GM23338 (cell line): ENCODE data around the gene BRSK2. TPM values are rescaled to one million over a fixed set of nuclear protein-coding genes. Genes with fewer than 3 reads are reported as not detected.

Source experiments
- ATAC-seq: fragments of 200-7000 bp; cut with Tn5 transposase; 3 replicates; pipeline ENCODE4 v1.9.1; 2020
- DNase-seq: peaks from one replicate; pipeline ENCODE4 v3.0.0-alpha.2; 2015; ENCODE audit warnings: low spot score
- H2AFZ ChIP-seq: fragments of 200-600 bp; sonication (generic); 2 replicates; pipeline ENCODE4 v1.8.0; 2016; ENCODE audit warnings: antibody characterized with exemption, mild to moderate bottlenecking, moderate library complexity
- H3F3A ChIP-seq: fragments of 200-600 bp; sonication (generic); replicated peaks from 2 replicates; pipeline ENCODE4 v1.8.0; 2017; ENCODE audit warnings: antibody characterized with exemption, mixed run types, low read depth
- H3K27ac ChIP-seq: fragments of 200-600 bp; sonication (generic); 2 replicates; pipeline ENCODE4 v1.6.1; 2016; ENCODE audit warnings: low read depth
- H3K27me3 ChIP-seq: fragments of 200-600 bp; sonication (generic); 2 replicates; pipeline ENCODE4 v1.8.0; 2016; ENCODE audit warnings: mild to moderate bottlenecking, mixed run types, moderate library complexity; ENCODE audit not compliant: insufficient read depth
- H3K36me3 ChIP-seq: fragments of 200-600 bp; sonication (generic); 2 replicates; pipeline ENCODE4 v1.8.0; 2016; ENCODE audit warnings: mild to moderate bottlenecking; ENCODE audit not compliant: insufficient read depth
- H3K4me1 ChIP-seq: fragments of 200-600 bp; sonication (generic); 2 replicates; pipeline ENCODE4 v1.8.0; 2016; ENCODE audit warnings: mild to moderate bottlenecking, moderate library complexity; ENCODE audit not compliant: insufficient read depth
- H3K4me2 ChIP-seq: fragments of 200-600 bp; sonication (generic); 2 replicates; pipeline ENCODE4 v1.7.1; 2017; ENCODE audit warnings: mixed run types
- H3K4me3 ChIP-seq: fragments of 200-600 bp; sonication (generic); 2 replicates; pipeline ENCODE4 v1.6.1; 2016; ENCODE audit warnings: mixed run types
- H3K79me2 ChIP-seq: fragments of 200-600 bp; sonication (generic); replicated peaks from 2 replicates; pipeline ENCODE4 v1.8.0; 2017; ENCODE audit warnings: mild to moderate bottlenecking; ENCODE audit not compliant: insufficient read depth
- H3K9me2 ChIP-seq: fragments of 200-600 bp; sonication (generic); 2 replicates; pipeline ENCODE4 v1.8.0; 2017; ENCODE audit not compliant: insufficient read depth
- H4K20me1 ChIP-seq: fragments of 200-600 bp; sonication (generic); replicated peaks from 2 replicates; pipeline ENCODE4 v1.8.0; 2017; ENCODE audit warnings: mild to moderate bottlenecking; ENCODE audit not compliant: insufficient read depth
- H3K27ac Mint-ChIP-seq: 2 replicates; pipeline ENCODE4 v1.8.0; 2020; ENCODE audit warnings: inconsistent platforms, mild to moderate bottlenecking, moderate library complexity, mixed read lengths
- H3K27me3 Mint-ChIP-seq: 3 replicates; pipeline ENCODE4 v1.8.0; 2022; ENCODE audit warnings: low read depth, mild to moderate bottlenecking, moderate library complexity, mixed read lengths, inconsistent platforms; ENCODE audit not compliant: insufficient read depth, poor library complexity
- H3K36me3 Mint-ChIP-seq: 3 replicates; pipeline ENCODE4 v1.8.0; 2021; ENCODE audit warnings: low read depth, mild to moderate bottlenecking, inconsistent platforms, moderate library complexity, mixed read lengths
- H3K4me1 Mint-ChIP-seq: 3 replicates; pipeline ENCODE4 v1.8.0; 2020; ENCODE audit warnings: mild to moderate bottlenecking, inconsistent platforms, mixed read lengths
- H3K4me3 Mint-ChIP-seq: 3 replicates; pipeline ENCODE4 v1.8.0; 2021; ENCODE audit warnings: moderate library complexity, mild to moderate bottlenecking, inconsistent platforms, mixed read lengths
- H3K9me3 Mint-ChIP-seq: 3 replicates; pipeline ENCODE4 v1.8.0; 2020; ENCODE audit warnings: moderate library complexity, mild to moderate bottlenecking, inconsistent platforms, mixed read lengths
- CREB1 ChIP-seq: fragments of 250-450 bp; sonication (Bioruptor Pico); IDR thresholded peaks from 2 replicates; pipeline ENCODE4 v1.5.0; 2020; ENCODE audit warnings: low read depth, mild to moderate bottlenecking, moderate library complexity
- CTCF ChIP-seq, 2 experiments: fragments of 200-600 bp in 1 of 2; sonication (generic) in 1 of 2; conservative IDR thresholded peaks; 2 replicates each; pipeline versions ENCODE4 v1.5.1 to v1.6.1; 2016 to 2017; ENCODE audit warnings: antibody characterized with exemption in 2 of 2, low read depth in 2 of 2, mild to moderate bottlenecking in 2 of 2, moderate library complexity in 1 of 2
- ETS1 ChIP-seq: IDR thresholded peaks from 2 replicates; pipeline ENCODE4 v1.6.1; 2016; ENCODE audit warnings: antibody characterized with exemption
- EZH2 ChIP-seq: fragments of 200-600 bp; sonication (generic); IDR thresholded peaks from one replicate; pipeline ENCODE4 v1.8.0; 2017; ENCODE audit warnings: antibody characterized with exemption, mild to moderate bottlenecking, low read depth; ENCODE audit not compliant: unreplicated experiment
- EZH2phosphoT487 ChIP-seq: fragments of 200-600 bp; sonication (generic); IDR thresholded peaks from one replicate; pipeline ENCODE4 v1.8.1; 2018; ENCODE audit warnings: antibody characterized with exemption; ENCODE audit not compliant: unreplicated experiment
- JUNB ChIP-seq: IDR thresholded peaks from one replicate; pipeline ENCODE4 v1.6.1; 2016; ENCODE audit warnings: antibody characterized with exemption; ENCODE audit not compliant: unreplicated experiment
- NANOG ChIP-seq: IDR thresholded peaks from 2 replicates; pipeline ENCODE4 v1.6.1; 2016; ENCODE audit warnings: antibody characterized with exemption, borderline replicate concordance
- POLR2AphosphoS5 ChIP-seq: IDR thresholded peaks from 2 replicates; pipeline ENCODE4 v1.6.1; 2016; ENCODE audit warnings: antibody characterized with exemption, low read depth
- REST ChIP-seq: IDR thresholded peaks from one replicate; pipeline ENCODE4 v1.6.1; 2018; ENCODE audit warnings: antibody characterized with exemption; ENCODE audit not compliant: unreplicated experiment
- STAT1 ChIP-seq: IDR thresholded peaks from one replicate; pipeline ENCODE4 v1.6.1; 2016; ENCODE audit warnings: antibody characterized with exemption; ENCODE audit not compliant: unreplicated experiment
- ZNF114 ChIP-seq: fragments of 250-450 bp; sonication (Bioruptor Pico); IDR thresholded peaks from 2 replicates; pipeline ENCODE4 v1.5.0; 2020; ENCODE audit warnings: mild to moderate bottlenecking, moderate library complexity
- ZNF331 ChIP-seq: fragments of 250-450 bp; sonication (Bioruptor Pico); IDR thresholded peaks from 2 replicates; pipeline ENCODE4 v1.5.0; 2020; ENCODE audit warnings: low read depth, mild to moderate bottlenecking, moderate library complexity
- ZNF462 ChIP-seq: fragments of 250-450 bp; sonication (Bioruptor Pico); IDR thresholded peaks from 2 replicates; pipeline ENCODE4 v1.5.0; 2020; ENCODE audit warnings: mild to moderate bottlenecking, moderate library complexity
- polyA plus RNA-seq: library from polyadenylated mRNA; unstranded; fragments of >200 nt; fragmentation: Nextera tagmentation; extraction: Ambion mirVana; gene quantifications from 2 replicates; pipeline ENCODE4 v1.2.1, GENCODE V29; 2016
- total RNA-seq: library from RNA; depleted of rRNA; stranded (reverse); fragments of >200 nt; shearing (Covaris generic); gene quantifications from 2 replicates; pipeline ENCODE4 v1.2.3, GENCODE V29; 2014

The BRSK2 gene
- total and polyA plus RNA-seq, 2 experiments from 2014 or later: 7.2 to 20.3 TPM

GRCh38 chr11:1496761-1497095 lies 107.0 kb downstream of the BRSK2 start:
- H3K4me1 Mint-ChIP-seq: peaks cover 12% of the 10 kb centered on the region
- no peak for DNase-seq
- H3K27me3 Mint-ChIP-seq: peaks cover 4% of the 10 kb centered on the region
- peaks cover 8% of the 10 kb centered on the region; the same call in 2 of the 3 replicates for H3K9me3 Mint-ChIP-seq
- peaks cover 5% of the 10 kb centered on the region for H3K36me3 Mint-ChIP-seq
- no peak overlapping the region for H3K4me3 ChIP-seq
- H3K79me2 ChIP-seq: peaks cover 64% of the 10 kb centered on the region
- ATAC-seq: no peak
- peaks cover 16% of the 10 kb centered on the region for H4K20me1 ChIP-seq
- no peak overlapping the region for H3K27ac ChIP-seq
- no peak overlapping the region for H3K4me2 ChIP-seq
- H3K9me2 ChIP-seq: no peaks in the 10 kb centered on the region
- TF ChIP-seq STAT1: no peak
- TF ChIP-seq ZNF114: no peak
- TF ChIP-seq NANOG: no peak
- no peak for TF ChIP-seq CTCF (conservative IDR thresholded peaks at IDR 0.05; ENCODE audit: low read depth in 2 of 2)
- TF ChIP-seq JUNB: no peak
- no peak for TF ChIP-seq CREB1 (CRISPR knock-in tag)
- no peak for TF ChIP-seq ZNF331
- TF ChIP-seq ZNF462 (CRISPR knock-in tag): no peak
- no peak for TF ChIP-seq EZH2
- no peak for TF ChIP-seq REST
- TF ChIP-seq EZH2phosphoT487: no peak
- TF ChIP-seq POLR2AphosphoS5: no peak
- no peak for TF ChIP-seq ETS1
- H3K27ac Mint-ChIP-seq: no peak overlapping the region
- no peaks in the 10 kb centered on the region for H3F3A ChIP-seq
- no peaks in the 10 kb centered on the region for H3K36me3 ChIP-seq
- no peak overlapping the region for H2AFZ ChIP-seq
- no peak overlapping the region for H3K4me3 Mint-ChIP-seq
- no peaks in the 10 kb centered on the region for H3K4me1 ChIP-seq
- no peaks in the 10 kb centered on the region for H3K27me3 ChIP-seq
